IPS DF 4.7 (cell line): ENCODE data around the gene LNP1.
A peak's percentile ranks its signal among the peaks of the same experiment; 100 is the strongest.
"Not testable (repeated sequence)": the region's sequence is repeated elsewhere in the genome, so short reads cannot be mapped to it uniquely, and the experiment has no call there.

Experiments
- DNase-seq: peaks from one replicate; pipeline ENCODE4 v3.0.0-alpha.2; 2013; ENCODE audit warnings: low spot score; ENCODE audit errors: extremely low read depth

Gene LNP1

GRCh38 chr3:100477851-100478360 lies 76.6 kb downstream of the LNP1 start:
- DNase-seq = not testable (repeated sequence)

GRCh38 chr3:100478521-100478920 lies 77.2 kb downstream of the LNP1 start:
- not testable (repeated sequence) for DNase-seq

GRCh38 chr3:100480081-100480480 lies 78.7 kb downstream of the LNP1 start:
- DNase-seq = no peak

GRCh38 chr3:100482176-100482575 lies 80.8 kb downstream of the LNP1 start:
- no peak for DNase-seq

GRCh38 chr3:100483529-100483928 lies 82.2 kb downstream of the LNP1 start:
- DNase-seq = no peak

- DNase-seq = no peak
Measured at GRCh38 chr3:100486808-100487207, 85.5 kb downstream of the LNP1 start.

GRCh38 chr3:100489118-100489517 lies 87.8 kb downstream of the LNP1 start:
- no peak for DNase-seq

GRCh38 chr3:100492059-100493006 lies 91.0 kb downstream of the LNP1 start, which contains the start of gene TMEM45A:
TMEM45A (plus strand) TSS chr3:100492619; CDS start chr3:100555212, 62,593 bp downstream.
- peak; percentile 49 for DNase-seq

GRCh38 chr3:100496711-100497261 lies 95.4 kb downstream of the LNP1 start:
- DNase-seq = no peak

GRCh38 chr3:100499651-100500050 lies 98.3 kb downstream of the LNP1 start:
- DNase-seq = no peak

GRCh38 chr3:100500320-100500880 lies 99.1 kb downstream of the LNP1 start:
- DNase-seq = no peak

GRCh38 chr3:100503448-100503847 lies 102.1 kb downstream of the LNP1 start:
- DNase-seq = no peak
